DMS 273 treated with DMSO at 0.1 percent for 48 hours (cell line): ENCODE data around the gene DPT.

ENCODE experiments used
- DNase-seq: peaks from one replicate; lab custom pipeline; 2025; lab: John Stamatoyannopoulos, UW

Gene DPT

GRCh38 chr1:168656485-168656884 is 72.5 kb downstream of the DPT start:
- DNase-seq, result no peak

- DNase-seq, result no peak
These were observed 74.6 kb downstream of the DPT start for GRCh38 chr1:168654198-168654915.

GRCh38 chr1:168653567-168653966 is 75.4 kb downstream of the DPT start:
- DNase-seq, result no peak

- no peak for DNase-seq
These were observed 83.3 kb downstream of the DPT start for GRCh38 chr1:168645721-168646120.
